IPS-NIHi11 (cell line): ENCODE measurements around the gene VPS41.
"Not testable (repeated sequence)": the region's sequence is repeated elsewhere in the genome, so short reads cannot be mapped to it uniquely, and the experiment has no call there.

Experiments
- DNase-seq: peaks from one replicate; pipeline ENCODE4 v3.0.0; 2012; ENCODE audit warnings: mixed read lengths, low spot score

The VPS41 gene

DNA sequence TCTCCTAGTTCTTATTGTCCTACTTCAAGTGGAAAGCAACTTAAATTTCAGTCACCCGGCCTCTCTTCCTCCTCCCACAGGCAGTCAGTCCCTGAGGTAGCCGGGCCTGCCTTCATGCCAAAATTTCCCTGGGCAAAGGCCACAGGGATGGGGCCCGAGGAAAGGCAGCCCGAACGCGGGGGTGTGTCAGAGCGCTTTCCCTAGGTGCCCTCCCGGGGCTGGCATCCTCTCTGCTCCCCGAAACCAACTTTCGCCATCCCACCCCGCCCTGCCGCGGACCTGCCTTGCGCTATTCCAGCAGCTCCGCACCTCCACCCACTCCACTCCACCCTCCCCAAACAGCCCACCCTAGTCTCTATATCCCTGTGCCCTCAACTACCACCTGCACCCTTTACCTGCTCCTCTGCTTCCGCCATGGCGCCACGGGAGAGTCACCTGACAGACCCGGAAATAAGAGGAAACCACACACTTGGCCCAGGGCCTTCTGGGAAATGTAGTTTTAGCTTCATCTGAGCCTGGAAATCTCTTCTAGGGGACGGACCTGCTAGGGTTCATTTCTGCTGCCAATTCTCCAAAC is at the start of gene VPS41:
VPS41 (minus strand) TSS at position 433 of the 577 bp plus-strand sequence; CDS start at position 416, 17 bp downstream.
- peak; percentile 89 for DNase-seq

DNA sequence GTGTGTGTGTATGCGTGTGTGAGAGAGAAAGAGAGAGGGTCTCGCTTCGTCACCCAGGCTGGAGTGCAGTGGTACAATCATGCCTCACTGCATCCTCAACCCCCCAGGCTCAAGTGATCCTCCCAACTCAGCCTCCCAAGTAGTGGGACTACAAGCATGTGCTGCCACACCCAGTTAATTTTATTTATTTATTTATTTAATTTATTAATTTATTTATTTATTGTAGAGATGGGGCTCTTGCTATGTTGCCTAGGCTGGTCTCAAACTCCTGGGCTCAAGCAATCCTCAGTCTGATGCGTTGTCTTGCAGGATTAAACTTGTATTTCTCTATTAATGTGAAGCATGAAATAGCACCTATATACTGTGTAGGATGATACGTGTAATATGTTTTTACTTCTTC is 46.9 kb upstream of the VPS41 start:
- DNase-seq: no peak

GRCh38 chr7:38953971-38954370 is 45.0 kb upstream of the VPS41 start:
- no peak for DNase-seq

- no peak for DNase-seq
Measured at GRCh38 chr7:38953227-38953626, 44.2 kb upstream of the VPS41 start.

DNA sequence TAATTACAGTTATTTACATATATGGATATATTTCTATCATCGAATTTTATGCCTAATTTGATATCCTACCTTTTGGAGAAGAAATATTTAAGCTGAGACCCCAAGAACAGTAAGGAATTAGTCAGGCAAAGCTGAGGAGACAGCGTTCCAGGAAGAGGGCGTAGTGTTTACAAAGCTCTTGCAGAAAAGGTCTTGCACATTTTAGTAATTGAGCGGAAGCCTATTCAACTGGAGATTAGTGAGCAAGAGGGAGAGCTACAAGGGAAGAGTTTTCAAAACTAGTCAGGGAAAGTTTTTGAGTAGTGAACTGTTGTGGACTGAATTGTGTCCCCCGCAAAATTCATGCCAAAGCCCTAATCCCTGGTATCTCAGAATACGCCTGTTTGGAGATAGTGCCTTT is 42.2 kb upstream of the VPS41 start:
- DNase-seq: no peak

- no peak for DNase-seq
Measured at GRCh38 chr7:38950309-38950708, 41.3 kb upstream of the VPS41 start.

- DNase-seq: not testable (repeated sequence)
Measured at GRCh38 chr7:38947541-38947940, 38.5 kb upstream of the VPS41 start.

DNA sequence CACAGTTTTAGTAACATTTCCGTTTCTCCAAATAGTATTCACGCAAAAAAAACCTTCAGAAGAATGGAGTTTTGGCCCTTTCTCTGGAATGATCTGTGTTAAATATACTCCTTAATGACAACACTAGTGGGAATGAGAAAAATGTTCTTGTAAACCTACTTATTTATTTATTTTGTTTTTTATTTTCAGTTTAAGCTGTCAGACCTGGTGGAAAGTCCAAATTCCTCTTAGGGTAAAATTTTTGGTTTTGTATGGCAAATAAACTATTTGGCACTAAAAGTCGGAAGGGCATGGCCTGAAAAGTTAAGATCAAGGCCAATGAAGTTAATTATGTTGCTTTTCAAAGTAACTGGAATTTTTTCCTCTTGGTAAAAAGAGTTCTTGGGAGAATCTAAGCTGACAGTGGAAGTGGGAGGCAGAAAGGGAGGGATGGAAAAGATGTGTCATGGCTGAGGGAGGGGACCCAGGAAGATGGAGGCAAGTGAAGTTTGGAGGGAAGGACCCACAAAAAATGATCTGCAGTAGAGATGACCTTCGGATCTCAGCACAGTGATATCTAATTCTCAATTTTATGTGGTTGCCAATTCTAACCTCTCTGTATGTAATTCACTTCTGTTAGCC is 33.5 kb upstream of the VPS41 start:
- no peak for DNase-seq

DNA sequence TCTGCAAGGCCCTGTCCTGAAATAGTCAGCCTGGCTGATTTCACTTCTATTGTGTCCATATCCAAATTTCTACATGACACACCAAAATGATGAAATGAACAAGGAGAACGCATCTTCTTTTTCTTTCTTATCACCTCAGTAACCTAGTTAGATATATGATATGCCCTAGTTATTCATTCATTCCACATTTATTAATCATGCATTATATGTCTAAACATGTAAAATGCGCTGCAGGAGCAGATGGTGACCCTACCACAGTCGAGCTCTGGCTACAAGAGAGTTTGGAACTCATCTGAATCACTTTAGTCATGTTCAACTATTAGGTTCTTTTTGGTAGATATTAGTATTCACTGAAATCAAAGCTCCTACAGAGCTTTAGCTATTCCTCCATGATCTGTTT is 31.8 kb upstream of the VPS41 start:
- no peak for DNase-seq

- DNase-seq: no peak
Measured at GRCh38 chr7:38938589-38938988, 29.6 kb upstream of the VPS41 start.

DNA sequence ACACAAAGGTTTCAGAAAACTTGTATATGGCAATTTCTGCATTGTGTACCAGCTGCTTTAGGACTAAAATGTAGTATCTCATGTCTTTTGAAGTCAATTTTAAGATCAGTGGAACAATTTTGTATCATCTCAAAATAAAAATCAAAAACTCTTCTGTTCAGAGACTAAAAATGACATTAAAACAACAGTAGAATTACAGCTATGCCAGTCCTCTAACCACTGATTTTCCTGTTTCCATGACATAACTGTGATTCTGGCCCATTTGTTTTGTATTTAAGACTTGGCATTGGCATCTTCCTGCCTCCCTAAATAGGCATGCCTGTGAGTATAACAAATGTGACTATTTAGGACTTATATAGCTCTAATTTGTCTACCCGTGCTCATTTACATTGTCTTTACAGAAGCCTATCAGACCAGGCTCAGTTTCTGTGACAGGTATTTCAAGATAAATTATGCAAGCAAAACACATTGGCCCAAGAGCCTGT is 29.1 kb upstream of the VPS41 start:
- no peak for DNase-seq

GRCh38 chr7:38936641-38937040 is 27.6 kb upstream of the VPS41 start:
- no peak for DNase-seq

GRCh38 chr7:38934536-38934935 is 25.5 kb upstream of the VPS41 start:
- no peak for DNase-seq

- DNase-seq: no peak
Measured at GRCh38 chr7:38934051-38934450, 25.1 kb upstream of the VPS41 start.

DNA sequence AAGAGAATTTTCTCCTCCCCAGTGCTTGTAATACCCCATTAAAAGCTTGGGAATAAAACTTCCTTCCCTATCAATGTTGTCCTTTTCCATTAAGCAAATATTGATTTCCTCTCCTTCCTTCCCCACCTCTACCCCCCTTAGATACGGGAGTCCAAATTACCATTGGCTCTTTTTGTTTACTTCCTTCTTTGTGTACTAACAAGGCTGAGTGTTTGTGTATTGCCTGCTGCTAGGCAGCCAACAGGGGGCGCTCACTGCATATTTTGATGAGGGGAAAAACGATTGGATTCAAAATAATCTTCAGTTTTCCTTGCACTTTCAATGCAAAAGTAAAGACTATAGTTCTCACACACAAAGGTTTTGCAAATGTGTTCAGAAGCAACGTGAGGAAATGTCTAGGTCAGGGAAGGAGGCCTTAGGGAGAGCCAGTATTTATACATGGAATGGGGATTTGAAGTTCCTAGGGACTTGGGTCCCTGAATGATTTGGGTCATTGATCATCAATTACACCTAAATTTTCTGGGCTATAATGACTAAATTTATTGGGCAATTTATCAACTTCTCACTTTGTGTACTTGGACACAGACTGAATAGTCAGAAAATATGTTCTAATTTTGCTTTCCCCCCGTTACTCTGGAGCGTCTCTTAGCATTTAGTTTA is 23.6 kb upstream of the VPS41 start:
- peak; percentile 57 for DNase-seq

DNA sequence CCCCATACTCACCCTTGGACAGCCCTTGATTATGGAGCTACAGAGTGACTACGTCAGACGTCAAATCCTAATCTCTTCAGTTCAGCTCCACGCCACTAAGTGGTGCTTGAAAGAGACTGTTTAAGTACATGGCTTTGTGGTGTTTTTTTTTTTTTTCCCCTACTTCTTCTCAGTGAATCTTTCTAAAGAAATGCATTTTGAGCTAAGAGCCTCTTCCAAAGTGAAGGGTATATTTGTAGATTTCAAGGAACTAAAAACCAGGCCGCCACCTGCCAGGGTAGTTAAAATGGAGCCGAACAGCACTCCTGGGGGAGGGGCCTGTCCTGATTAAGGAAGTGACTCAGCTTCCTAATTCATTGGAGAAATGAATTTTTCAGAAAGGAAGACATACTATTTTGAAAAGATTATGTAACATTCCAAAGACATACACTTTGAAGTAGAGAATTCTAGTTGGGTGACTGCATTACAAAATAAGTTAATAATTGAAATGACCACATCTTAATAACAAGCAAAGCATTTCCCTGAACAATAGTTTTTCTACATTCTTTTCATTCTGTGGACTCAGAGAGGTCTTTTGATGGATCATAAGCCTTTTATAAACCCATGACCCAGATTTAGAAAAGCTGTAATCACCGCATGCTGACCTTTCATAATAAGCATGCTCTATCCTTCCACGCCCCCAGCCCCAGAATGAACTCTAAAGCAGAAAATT is 20.6 kb upstream of the VPS41 start:
- DNase-seq: no peak

DNA sequence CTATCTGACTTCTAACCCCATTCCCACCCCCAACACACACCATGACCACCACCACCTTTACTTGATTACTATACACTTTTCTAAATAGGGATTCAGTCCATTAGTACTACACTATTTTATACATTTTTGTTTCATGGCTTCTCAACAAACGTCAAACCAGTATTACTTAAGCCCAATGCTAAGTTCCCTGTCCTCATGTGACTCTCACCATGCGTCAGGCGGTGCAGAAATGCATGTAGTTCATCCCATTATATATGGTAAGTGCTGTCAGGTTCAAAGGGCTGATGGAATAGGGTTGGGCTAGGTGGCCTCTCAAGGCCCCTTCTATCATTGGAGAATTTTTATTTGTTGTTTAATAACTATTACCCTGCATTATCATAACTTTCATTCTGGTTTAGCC is 19.5 kb upstream of the VPS41 start:
- DNase-seq: no peak

DNA sequence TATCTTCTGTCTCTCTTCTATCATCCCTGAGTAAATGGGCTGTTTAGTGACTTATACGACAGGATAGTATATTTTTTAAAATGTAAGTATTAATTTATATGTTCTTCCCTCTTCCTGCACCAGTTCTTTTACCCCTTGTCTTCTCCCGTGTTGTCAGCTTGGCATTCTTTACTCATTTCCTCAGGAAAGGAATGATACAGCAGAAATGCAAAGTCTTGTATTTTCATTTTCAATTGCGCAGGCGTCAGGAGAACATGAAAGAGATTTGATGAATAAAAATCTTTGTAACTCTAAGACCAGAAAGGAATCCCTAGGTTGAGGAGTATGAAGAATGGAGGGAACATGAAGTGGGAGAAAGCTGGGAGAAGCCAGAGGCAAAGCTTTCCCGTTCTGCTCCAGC is 18.8 kb upstream of the VPS41 start:
- DNase-seq: no peak

- no peak for DNase-seq
Measured at GRCh38 chr7:38920731-38921130, 11.7 kb upstream of the VPS41 start.

GRCh38 chr7:38916396-38916795 is 7.4 kb upstream of the VPS41 start:
- no peak for DNase-seq

DNA sequence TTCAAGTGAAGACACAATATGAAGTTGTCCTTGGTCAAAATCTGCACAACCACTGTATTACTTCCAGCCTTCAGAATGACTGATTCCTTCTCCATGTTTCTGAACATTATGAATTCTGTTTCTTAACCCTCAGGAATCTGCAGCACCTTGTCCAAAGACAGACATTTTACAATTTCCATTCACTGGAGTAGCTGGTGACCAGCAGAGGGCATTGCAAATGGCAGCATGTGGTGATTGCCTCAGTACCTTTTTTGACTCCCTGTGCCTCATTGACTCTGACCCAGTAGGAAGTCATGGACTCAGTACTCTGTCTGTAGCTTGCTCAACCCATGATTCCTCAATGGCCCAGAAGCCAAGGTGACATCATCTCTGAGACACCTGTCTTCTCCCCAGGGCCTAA is 879 bp upstream of the VPS41 start:
- peak; percentile 25 for DNase-seq

DNA sequence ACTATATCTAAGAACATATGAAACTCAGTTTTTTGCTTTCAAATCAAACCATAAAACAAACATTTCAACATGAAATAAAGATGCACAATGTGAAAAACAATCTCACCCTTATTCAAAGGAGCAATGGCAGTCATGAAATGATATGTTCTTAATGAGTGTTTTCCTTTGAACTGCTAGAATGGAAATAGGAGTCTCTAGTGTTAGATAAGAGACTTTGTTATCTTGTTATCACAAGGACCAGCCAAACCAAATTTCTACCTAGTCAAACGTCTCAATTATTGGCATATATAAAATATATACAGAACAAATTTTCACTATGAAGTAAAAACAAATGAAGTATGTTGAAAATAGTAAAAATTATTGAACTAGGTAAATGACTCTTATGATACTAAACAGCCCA is 1.2 kb downstream of the VPS41 start:
- no peak for DNase-seq

- no peak for DNase-seq
Measured at GRCh38 chr7:38907066-38907465, 1.9 kb downstream of the VPS41 start.
